Activated gamma-delta T cell (primary cell): Measurements from ENCODE around the gene SGCA.
A peak's percentile ranks its signal among the peaks of the same experiment; 100 is the strongest.

Source experiments
- DNase-seq: peaks from one replicate; lab custom pipeline; 2025; lab: John Stamatoyannopoulos, UW
- total RNA-seq, 2 donors: gene quantifications; one replicate each; lab custom pipeline; 2026; lab: John Stamatoyannopoulos, UW

The SGCA gene
- total RNA-seq = 0 reads per million in 2 donors

- DNase-seq = no peak
Measured at GRCh38 chr17:50165867-50166517, at the start of gene SGCA. Gene SGCA (plus strand): TSS chr17:50166005. CDS start chr17:50166041, 36 bp downstream.

- DNase-seq = peak; percentile 32
Measured at GRCh38 chr17:50117202-50118051, 48.4 kb upstream of the SGCA start.

GRCh38 chr17:50118076-50118827 lies 47.6 kb upstream of the SGCA start:
- no peak for DNase-seq

- no peak for DNase-seq
Measured at GRCh38 chr17:50118828-50119218, 47.0 kb upstream of the SGCA start.

- no peak for DNase-seq
Measured at GRCh38 chr17:50120475-50121253, 45.1 kb upstream of the SGCA start.

- no peak for DNase-seq
Measured at GRCh38 chr17:50122945-50123344, 42.9 kb upstream of the SGCA start.

GRCh38 chr17:50123649-50124349 lies 42.0 kb upstream of the SGCA start:
- no peak for DNase-seq

GRCh38 chr17:50125420-50125997 lies 40.3 kb upstream of the SGCA start:
- no peak for DNase-seq

- DNase-seq = no peak
Measured at GRCh38 chr17:50127697-50128361, 38.0 kb upstream of the SGCA start.

GRCh38 chr17:50128441-50129352 lies 37.1 kb upstream of the SGCA start:
- DNase-seq = no peak

- no peak for DNase-seq
Measured at GRCh38 chr17:50129353-50129727, 36.5 kb upstream of the SGCA start.

- DNase-seq = peak; percentile 39
Measured at GRCh38 chr17:50129728-50130558, 35.9 kb upstream of the SGCA start, which contains the start of gene SAMD14. Gene SAMD14 (minus strand): TSS chr17:50130160. CDS start chr17:50124959, 5,201 bp downstream.

GRCh38 chr17:50130559-50131305 lies 35.1 kb upstream of the SGCA start:
- DNase-seq = no peak

GRCh38 chr17:50132104-50132794 lies 33.6 kb upstream of the SGCA start:
- no peak for DNase-seq

GRCh38 chr17:50133028-50133768 lies 32.6 kb upstream of the SGCA start:
- no peak for DNase-seq

GRCh38 chr17:50133769-50134099 lies 32.1 kb upstream of the SGCA start:
- no peak for DNase-seq
